Caco-2 (cell line): ENCODE results near the gene MIA3. TPM values are rescaled to one million over a fixed set of nuclear protein-coding genes. Genes with fewer than 3 reads are reported as not detected.

Experiments used
- BruUV-seq: library from RNA; stranded (reverse); fragments of 400-500 nt; replicated peaks from 2 replicates; lab custom pipeline; 2021; lab: Mats Ljungman, UMichigan
- CTCF ChIA-PET: fragments of 300-600 bp; sonication (Branson Sonifier 250); formaldehyde crosslinking; loops from one replicate; lab custom pipeline; 2022; ENCODE audit warnings: antibody characterized with exemption; lab: Charles Lee
- POLR2A ChIA-PET: fragments of 300-600 bp; sonication (Branson Sonifier 250); formaldehyde crosslinking; loops from one replicate; lab custom pipeline; 2022; ENCODE audit warnings: antibody characterized with exemption; lab: Charles Lee
- DNase-seq, 2 experiments: peaks; one replicate each; pipeline versions ENCODE4 v3.0.0 to v3.0.0-alpha.2; 2020 to 2022
- H3K27me3 ChIP-seq: replicated peaks from 2 replicates; pipeline ENCODE4 v1.6.0; 2011; ENCODE audit warnings: low read length; ENCODE audit not compliant: control insufficient read depth, insufficient read depth
- H3K36me3 ChIP-seq: 2 replicates; pipeline ENCODE4 v1.5.1; 2011; ENCODE audit warnings: low read length; ENCODE audit not compliant: control insufficient read depth, insufficient read depth
- H3K4me1 ChIP-seq: fragments of 250-450 bp; sonication (Bioruptor Pico); 2 replicates; pipeline ENCODE4 v1.5.1; 2020; ENCODE audit warnings: mild to moderate bottlenecking
- H3K4me3 ChIP-seq: 2 replicates; pipeline ENCODE4 v1.5.1; 2011; ENCODE audit warnings: low read depth, mild to moderate bottlenecking, control low read depth, low read length
- H3K9me3 ChIP-seq: fragments of 250-450 bp; sonication (Bioruptor Pico); 2 replicates; pipeline ENCODE4 v1.5.1; 2020; ENCODE audit warnings: mild to moderate bottlenecking, moderate library complexity
- H3K27ac Mint-ChIP-seq: one replicate; pipeline ENCODE4 v1.8.0; 2022; ENCODE audit warnings: mixed read lengths; ENCODE audit not compliant: unreplicated experiment
- H3K27me3 Mint-ChIP-seq: one replicate; pipeline ENCODE4 v1.8.0; 2022; ENCODE audit warnings: mixed read lengths; ENCODE audit not compliant: insufficient read depth, unreplicated experiment
- H3K36me3 Mint-ChIP-seq: one replicate; pipeline ENCODE4 v1.8.0; 2022; ENCODE audit warnings: mild to moderate bottlenecking, mixed read lengths; ENCODE audit not compliant: insufficient read depth, unreplicated experiment
- H3K4me1 Mint-ChIP-seq: one replicate; pipeline ENCODE4 v1.8.0; 2022; ENCODE audit warnings: low read depth, mixed read lengths; ENCODE audit not compliant: unreplicated experiment
- H3K4me3 Mint-ChIP-seq: one replicate; pipeline ENCODE4 v1.8.0; 2022; ENCODE audit warnings: mild to moderate bottlenecking, moderate library complexity, mixed read lengths; ENCODE audit not compliant: unreplicated experiment
- H3K9me3 Mint-ChIP-seq: one replicate; pipeline ENCODE4 v1.8.0; 2022; ENCODE audit warnings: mixed read lengths; ENCODE audit not compliant: unreplicated experiment
- CTCF ChIP-seq, 2 experiments: fragments of 200-600 bp in 1 of 2; IDR thresholded peaks; 1 replicate in 1 of 2; 2 replicates in 1 of 2; pipeline versions ENCODE4 v1.5.1 to v1.8.0; 2011 to 2022; ENCODE audit warnings: antibody characterized with exemption in 1 of 2, control low read depth in 1 of 2, inconsistent platforms in 1 of 2, low read depth in 1 of 2, low read length in 1 of 2, mild to moderate bottlenecking in 1 of 2, moderate library complexity in 1 of 2; ENCODE audit not compliant: insufficient read depth in 1 of 2, severe bottlenecking in 1 of 2, unreplicated experiment in 1 of 2
- intact Hi-C: fragments of 100-400 bp; cut with micrococcal nuclease; formaldehyde crosslinking; loops from one replicate; pipeline ENCODE4 v1.10.0; 2022; ENCODE audit not compliant: unreplicated experiment
- total RNA-seq: library from RNA; stranded (reverse); gene quantifications from 2 replicates; pipeline ENCODE4 v1.2.3, GENCODE V29; 2022

Gene MIA3
- total RNA-seq, 1 experiment from 2014 or later: 56.0 TPM

- BruUV-seq: no TSS peak
- peaks cover 24% of the 10 kb centered on the region for H3K36me3 Mint-ChIP-seq
- H3K4me3 ChIP-seq: no peak overlapping the region
- no peaks in the 10 kb centered on the region for H3K9me3 Mint-ChIP-seq
- H3K27me3 Mint-ChIP-seq: no peaks in the 10 kb centered on the region
- no peaks in the 10 kb centered on the region for H3K36me3 ChIP-seq
- no peaks in the 10 kb centered on the region for H3K9me3 ChIP-seq
- H3K4me1 ChIP-seq: 0 out of 2 replicates have a peak, but pooled peaks cover 6% of the 10 kb centered on the region
- H3K27me3 ChIP-seq: no peaks in the 10 kb centered on the region
- no peak overlapping the region for H3K27ac Mint-ChIP-seq
- DNase-seq: no peak
- H3K4me1 Mint-ChIP-seq: no peaks in the 10 kb centered on the region
- intact Hi-C loops: no loop called here
- TF ChIP-seq CTCF (IDR thresholded peaks at IDR 0.05; ENCODE audit: insufficient read depth in 1 of 2, low read depth in 1 of 2, low read length in 1 of 2, severe bottlenecking in 1 of 2, unreplicated experiment in 1 of 2): no peak
- ChIA-PET POLR2A (no interaction called here), CTCF (no interaction called here)
- H3K4me3 Mint-ChIP-seq: no peak overlapping the region
Observed at GRCh38 chr1:222623458-222623857, 5.6 kb downstream of the MIA3 start.

GRCh38 chr1:222624214-222624613 lies 6.3 kb downstream of the MIA3 start:
- Histone ChIP-seq H3K4me1 (0 out of 2 replicates have a peak, but pooled peaks cover 2% of the 10 kb centered on the region), H3K4me3 (no peak overlapping the region), H3K36me3 (no peaks in the 10 kb centered on the region), H3K9me3 (no peaks in the 10 kb centered on the region), H3K27me3 (no peaks in the 10 kb centered on the region)
- Mint-ChIP-seq H3K4me1 (no peaks in the 10 kb centered on the region), H3K27me3 (no peaks in the 10 kb centered on the region), H3K27ac (no peak overlapping the region), H3K9me3 (no peaks in the 10 kb centered on the region), H3K4me3 (no peak overlapping the region), H3K36me3 (peaks cover 24% of the 10 kb centered on the region)
- DNase-seq: no peak
- no peak for TF ChIP-seq CTCF (IDR thresholded peaks at IDR 0.05; ENCODE audit: insufficient read depth in 1 of 2, low read depth in 1 of 2, low read length in 1 of 2, severe bottlenecking in 1 of 2, unreplicated experiment in 1 of 2)
- intact Hi-C loops: no loop called here
- no TSS peak for BruUV-seq
- ChIA-PET CTCF (interaction anchor here (1.4 kb wide), 1 partner anchor 10 kb away, joined by 3 read pairs; no protein-coding TSS in a partner anchor), POLR2A (no interaction called here)

GRCh38 chr1:222627232-222627631 lies 9.3 kb downstream of the MIA3 start:
- Mint-ChIP-seq H3K27ac (no peak overlapping the region), H3K9me3 (no peaks in the 10 kb centered on the region), H3K27me3 (no peaks in the 10 kb centered on the region), H3K4me1 (no peaks in the 10 kb centered on the region), H3K4me3 (no peak overlapping the region), H3K36me3 (peaks cover 23% of the 10 kb centered on the region)
- DNase-seq: no peak
- Histone ChIP-seq H3K4me1 (no peaks in the 10 kb centered on the region), H3K9me3 (no peaks in the 10 kb centered on the region), H3K27me3 (no peaks in the 10 kb centered on the region), H3K36me3 (no peaks in the 10 kb centered on the region; the same call in 1 of the 2 replicates), H3K4me3 (no peak overlapping the region)
- no TSS peak for BruUV-seq
- ChIA-PET POLR2A (no interaction called here), CTCF (no interaction called here)
- TF ChIP-seq CTCF (IDR thresholded peaks at IDR 0.05; ENCODE audit: insufficient read depth in 1 of 2, low read depth in 1 of 2, low read length in 1 of 2, severe bottlenecking in 1 of 2, unreplicated experiment in 1 of 2): no peak
- intact Hi-C loops: no loop called here
